ENCODE results near the gene STRA8.

Gene STRA8

GRCh38 chr7:135235841-135236240, 2.2 kb downstream of the STRA8 start:
- Histone ChIP-seq H3K27ac (ENCODE audit: low read length) (no peak overlapping the region), H3K27me3 (replicated peaks; ENCODE audit: insufficient read depth, low read length) (no peaks in the 10 kb centered on the region), H3K36me3 (replicated peaks; ENCODE audit: insufficient read depth, low read length) (no peaks in the 10 kb centered on the region), H4K20me1 (ENCODE audit: insufficient read depth, low read length) (no peaks in the 10 kb centered on the region), H3K79me2 (ENCODE audit: low read length) (no peaks in the 10 kb centered on the region), H3F3A (ENCODE audit: insufficient read depth, low read length) (peaks cover 11% of the 10 kb centered on the region), H3K4me3 (ENCODE audit: low read length) (no peak overlapping the region), H3K9me2 (replicated peaks; ENCODE audit: insufficient read depth, low read length) (no peaks in the 10 kb centered on the region), H3K9ac (ENCODE audit: low read length) (no peak overlapping the region), H3K4me1 (ENCODE audit: low read length) (peaks cover 17% of the 10 kb centered on the region), H2AFZ (ENCODE audit: low read length) (no peak overlapping the region), H3K4me2 (ENCODE audit: low read depth, low read length) (no peak overlapping the region), H3K9me3 (replicated peaks; ENCODE audit: insufficient read depth, low read length) (no peaks in the 10 kb centered on the region)
- no peak for DNase-seq
- TF ChIP-seq EZH2 (optimal IDR thresholded peaks at IDR 0.05; ENCODE audit: low read depth, low read length) (no peak), EZH2phosphoT487 (IDR thresholded peaks at IDR 0.05; ENCODE audit: low read length) (no peak), CTCF (IDR thresholded peaks at IDR 0.05; ENCODE audit: low read length) (no peak)

GRCh38 chr7:135236727-135237126, 3.1 kb downstream of the STRA8 start:
- Histone ChIP-seq H2AFZ (ENCODE audit: low read length) (no peak overlapping the region), H3K27ac (ENCODE audit: low read length) (no peak overlapping the region), H3K9me2 (replicated peaks; ENCODE audit: insufficient read depth, low read length) (no peaks in the 10 kb centered on the region), H3K79me2 (ENCODE audit: low read length) (no peaks in the 10 kb centered on the region), H3K9ac (ENCODE audit: low read length) (no peak overlapping the region), H4K20me1 (ENCODE audit: insufficient read depth, low read length) (no peaks in the 10 kb centered on the region), H3F3A (ENCODE audit: insufficient read depth, low read length) (peaks cover 11% of the 10 kb centered on the region), H3K36me3 (replicated peaks; ENCODE audit: insufficient read depth, low read length) (no peaks in the 10 kb centered on the region), H3K4me2 (ENCODE audit: low read depth, low read length) (no peak overlapping the region), H3K4me1 (ENCODE audit: low read length) (peaks cover 17% of the 10 kb centered on the region), H3K9me3 (replicated peaks; ENCODE audit: insufficient read depth, low read length) (no peaks in the 10 kb centered on the region), H3K4me3 (ENCODE audit: low read length) (no peak overlapping the region), H3K27me3 (replicated peaks; ENCODE audit: insufficient read depth, low read length) (no peaks in the 10 kb centered on the region)
- DNase-seq: no peak
- TF ChIP-seq EZH2 (optimal IDR thresholded peaks at IDR 0.05; ENCODE audit: low read depth, low read length): no peak

GRCh38 chr7:135238112-135238744, 4.6 kb downstream of the STRA8 start:
- H2AFZ ChIP-seq (ENCODE audit: low read length): no peak overlapping the region

More at GRCh38 chr7:135238112-135238744, 4.6 kb downstream of the STRA8 start:
- no peak for DNase-seq
- Histone ChIP-seq H3F3A (ENCODE audit: insufficient read depth, low read length) (peaks cover 11% of the 10 kb centered on the region), H3K36me3 (replicated peaks; ENCODE audit: insufficient read depth, low read length) (no peaks in the 10 kb centered on the region), H3K4me1 (ENCODE audit: low read length) (peaks cover 17% of the 10 kb centered on the region), H3K9me2 (replicated peaks; ENCODE audit: insufficient read depth, low read length) (no peaks in the 10 kb centered on the region), H3K27me3 (replicated peaks; ENCODE audit: insufficient read depth, low read length) (no peaks in the 10 kb centered on the region), H3K9ac (ENCODE audit: low read length) (no peak overlapping the region), H3K9me3 (replicated peaks; ENCODE audit: insufficient read depth, low read length) (no peaks in the 10 kb centered on the region), H3K4me3 (ENCODE audit: low read length) (no peak overlapping the region), H3K4me2 (ENCODE audit: low read depth, low read length) (no peak overlapping the region), H4K20me1 (ENCODE audit: insufficient read depth, low read length) (no peaks in the 10 kb centered on the region), H3K27ac (ENCODE audit: low read length) (no peak overlapping the region), H3K79me2 (ENCODE audit: low read length) (no peaks in the 10 kb centered on the region)
- TF ChIP-seq EZH2phosphoT487 (IDR thresholded peaks at IDR 0.05; ENCODE audit: low read length): no peak
- peak; percentile 54 for TF ChIP-seq CTCF (IDR thresholded peaks at IDR 0.05; ENCODE audit: low read length)

Measured in MM.1S (cell line).